Measurements from ENCODE around the gene DNMT3A.

DNMT3A gene

GRCh38 chr2:25303633-25304236 lies 38.0 kb downstream of the DNMT3A start:
- no peak for FAIRE-seq

- FAIRE-seq, result no peak
Observed at GRCh38 chr2:25302758-25303375, 38.9 kb downstream of the DNMT3A start.

DNA sequence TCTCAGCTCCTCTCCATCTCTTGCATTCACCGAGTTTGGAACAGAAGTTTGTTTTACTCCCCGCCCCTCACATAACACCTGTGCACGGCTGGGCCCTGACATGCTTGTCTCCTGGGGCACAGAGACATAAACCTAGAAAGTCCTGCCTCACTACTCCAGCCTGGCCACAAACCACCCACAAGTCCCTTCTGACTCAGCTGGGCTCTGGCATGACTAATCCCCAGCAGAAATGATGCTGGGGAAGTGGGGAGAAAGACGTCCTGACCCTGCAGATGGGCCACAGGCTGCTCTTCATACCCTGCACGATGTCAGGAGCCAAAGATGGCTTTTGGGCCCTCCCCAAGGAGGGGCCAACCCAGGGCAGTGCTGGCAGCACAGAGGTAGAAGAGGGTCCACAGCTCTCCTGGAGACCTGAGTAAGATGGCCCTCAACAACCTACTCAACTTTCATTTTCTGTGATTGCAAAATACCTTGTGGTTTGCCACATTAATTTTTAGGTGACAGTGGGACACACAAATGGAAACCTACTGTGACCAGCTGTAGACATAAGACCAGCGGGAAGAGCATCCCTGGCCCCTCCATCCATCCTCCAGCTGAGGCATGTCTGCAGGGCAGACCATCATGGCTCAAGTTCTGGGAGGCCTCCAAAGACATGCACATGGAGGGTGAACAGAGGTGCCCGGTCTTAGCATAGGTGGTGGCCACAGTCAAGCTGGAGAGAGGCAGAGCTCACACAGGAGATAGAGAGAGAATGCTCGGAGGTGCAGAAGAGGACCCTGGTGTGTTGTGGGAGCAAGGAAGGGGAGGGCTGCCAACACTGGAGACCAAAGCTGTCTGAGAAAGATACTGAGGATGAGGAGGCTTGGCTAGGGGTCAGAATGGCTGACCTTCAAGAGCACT lies 40.0 kb downstream of the DNMT3A start:
- FAIRE-seq, result no peak

DNA sequence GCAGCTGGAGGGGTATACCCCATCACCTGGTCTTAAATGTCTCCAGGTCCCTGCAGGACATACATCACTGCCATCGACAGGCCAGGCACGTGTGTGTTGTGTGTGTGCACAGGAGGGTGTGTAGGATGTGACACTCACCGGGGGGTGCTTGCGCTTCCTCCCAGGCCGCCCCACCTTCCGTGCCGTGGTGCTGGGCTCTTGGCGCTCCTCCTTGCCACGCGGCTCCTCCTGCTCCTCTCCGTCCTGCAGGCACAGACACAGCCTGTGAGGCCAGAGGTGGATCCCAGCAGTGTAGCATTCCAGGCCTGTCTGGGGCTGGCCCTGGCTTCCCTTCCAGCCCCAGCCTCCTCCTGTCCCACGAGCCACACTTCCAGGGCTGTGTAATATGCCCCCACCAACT lies 41.7 kb downstream of the DNMT3A start:
- FAIRE-seq, result no peak

DNA sequence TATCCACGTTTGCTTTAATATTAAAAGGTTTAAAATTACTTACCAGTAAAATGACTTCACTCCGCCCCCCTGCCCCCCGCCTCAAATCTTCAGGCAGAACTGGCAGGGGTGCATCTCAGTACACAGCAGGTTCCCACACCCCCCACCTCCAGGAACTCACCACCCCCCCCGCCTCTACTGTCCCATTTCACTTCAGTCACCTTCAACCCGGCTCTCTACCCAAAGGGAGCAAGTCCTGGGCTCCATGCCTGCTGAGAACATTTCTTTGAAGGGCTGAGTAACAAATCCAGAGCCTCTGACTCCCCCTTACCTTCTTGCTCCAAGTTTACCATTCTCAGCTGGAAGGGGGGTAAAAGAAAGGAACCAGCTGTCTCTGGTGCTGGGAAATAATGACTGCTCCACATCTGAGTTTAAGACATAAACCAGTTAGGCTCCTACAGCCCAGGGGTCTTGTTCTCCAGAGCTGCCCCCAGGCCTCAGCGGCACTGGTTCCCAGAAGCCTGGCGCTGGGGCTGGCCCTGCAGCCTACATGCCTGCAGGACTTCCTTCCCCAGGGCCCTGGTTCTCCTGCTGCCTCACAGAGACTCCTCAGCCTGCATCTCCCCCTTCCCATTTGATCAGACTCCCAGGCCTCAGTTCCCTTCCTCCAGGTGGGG lies 42.8 kb downstream of the DNMT3A start:
- FAIRE-seq, result no peak

GRCh38 chr2:25297738-25298137 lies 44.0 kb downstream of the DNMT3A start:
- FAIRE-seq, result no peak

DNA sequence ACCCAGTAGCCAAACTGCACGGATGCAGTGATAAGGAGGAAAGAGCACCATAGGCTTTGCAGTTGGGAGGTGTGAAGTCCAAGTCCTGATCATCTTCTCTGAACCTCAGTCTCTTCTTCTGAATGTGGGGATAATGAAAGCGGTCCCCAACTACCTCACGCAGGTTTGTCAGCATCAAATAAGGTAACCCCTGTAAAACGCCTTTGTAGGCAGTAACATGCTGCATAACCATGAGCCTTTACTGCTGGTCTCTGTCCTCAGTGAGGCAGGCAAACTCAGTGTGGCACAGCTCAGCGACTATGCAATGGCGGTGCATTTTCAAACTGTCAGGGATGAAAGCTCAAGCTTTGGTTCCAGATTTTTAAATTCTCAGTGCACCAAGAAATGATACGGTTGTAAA lies 46.1 kb downstream of the DNMT3A start:
- no peak for FAIRE-seq

GRCh38 chr2:25294573-25295462 lies 46.9 kb downstream of the DNMT3A start:
- no peak for FAIRE-seq

DNA sequence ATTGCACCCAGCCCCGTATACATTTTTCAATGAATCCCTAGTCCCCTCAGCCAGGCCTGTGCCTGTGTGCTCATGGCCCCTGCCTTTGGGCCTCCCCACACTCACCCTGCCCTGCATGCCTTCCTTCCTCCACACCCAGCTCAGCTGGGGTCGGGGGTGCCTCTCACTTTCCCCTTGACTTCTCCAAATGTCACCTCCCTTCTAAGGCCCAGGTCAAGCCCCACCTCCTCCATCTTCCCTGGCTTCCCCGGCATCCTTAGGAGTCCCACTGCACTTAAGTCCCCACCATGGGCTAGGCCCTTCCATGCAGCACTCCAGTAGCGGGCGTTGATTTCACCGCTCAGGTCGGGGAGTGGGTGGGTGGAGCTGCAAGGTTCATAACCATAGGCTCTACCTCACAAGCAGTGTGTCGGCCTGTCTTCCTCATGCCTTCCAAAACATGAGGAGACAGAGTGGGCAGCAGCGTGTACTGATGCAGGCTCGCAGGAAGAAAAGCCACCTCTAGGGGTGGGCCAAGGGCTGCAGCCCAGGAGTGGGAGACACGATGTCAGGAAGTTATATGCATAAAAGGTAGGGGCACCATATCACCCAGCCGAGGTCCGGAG lies 47.7 kb downstream of the DNMT3A start:
- FAIRE-seq, result no peak

DNA sequence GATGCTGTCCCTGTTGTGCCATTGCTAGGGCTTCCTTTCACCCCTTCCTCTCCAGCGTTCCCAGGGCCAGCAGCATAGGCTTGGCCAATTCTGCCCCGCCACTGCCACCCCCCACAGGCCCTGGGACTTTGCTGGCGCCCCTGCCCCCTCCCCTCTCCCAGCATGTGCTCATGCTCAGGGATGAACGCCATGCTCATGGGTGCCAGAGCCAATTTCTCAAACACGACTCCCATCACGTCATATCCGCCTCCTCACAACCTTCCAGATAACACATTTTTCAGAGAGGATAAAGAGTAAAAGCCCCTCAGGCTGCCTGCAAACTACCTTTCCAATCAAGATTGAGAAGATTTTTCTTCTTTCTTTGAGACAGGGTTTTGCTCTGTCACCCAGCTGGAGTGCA lies 48.6 kb downstream of the DNMT3A start:
- FAIRE-seq, result no peak

DNA sequence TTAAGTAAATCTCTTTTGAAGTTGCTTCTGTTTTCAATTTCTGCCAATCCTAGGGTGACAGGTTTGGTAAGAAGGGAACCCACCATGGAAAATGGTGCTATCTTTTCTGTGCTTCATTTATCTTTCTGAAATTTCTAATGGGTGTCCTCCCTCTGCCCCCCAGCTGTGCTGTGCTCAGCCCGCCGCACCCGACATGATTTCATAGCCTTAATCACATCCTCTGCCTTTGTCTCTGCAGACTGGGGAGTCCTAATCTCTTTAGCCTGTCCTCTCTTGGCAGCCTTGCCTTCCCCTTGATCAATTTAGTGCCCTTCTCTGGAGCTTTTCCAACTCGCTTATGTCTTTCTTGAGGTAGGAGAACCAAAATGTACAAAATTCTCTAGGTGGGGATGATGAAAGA lies 49.3 kb downstream of the DNMT3A start:
- no peak for FAIRE-seq

DNA sequence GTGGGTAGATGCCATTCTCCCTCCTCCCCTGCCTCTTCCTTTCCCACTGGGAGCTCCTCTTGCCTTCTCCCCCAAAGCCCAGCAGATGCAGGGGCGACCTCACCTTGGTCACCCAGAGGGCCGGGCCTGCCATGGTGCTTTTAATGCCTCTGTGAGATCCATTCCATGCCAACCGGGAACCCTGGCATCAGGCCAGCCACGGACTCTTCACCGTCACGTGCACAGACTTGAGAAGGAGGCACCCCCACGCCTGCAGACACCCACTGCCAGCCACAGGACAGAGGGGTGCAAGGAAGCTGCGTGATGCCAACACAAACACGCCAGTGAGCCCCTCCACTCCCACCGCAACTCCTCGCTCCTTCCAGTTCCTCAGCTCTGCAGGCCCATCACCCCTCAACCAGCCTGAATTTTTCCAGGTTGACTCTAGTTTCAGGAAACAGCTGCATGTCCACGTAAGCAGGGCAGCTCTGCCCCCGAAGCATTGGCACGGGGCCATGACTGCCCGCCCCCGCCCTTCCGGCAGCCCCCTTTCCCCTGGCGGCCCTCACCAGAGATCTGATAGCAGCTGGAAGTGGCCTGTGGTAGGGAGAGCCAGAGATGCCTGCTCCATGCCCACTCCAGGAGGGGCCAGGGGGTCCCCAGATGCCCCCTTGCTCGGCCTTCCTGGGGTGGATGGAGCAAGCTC lies 50.8 kb downstream of the DNMT3A start:
- no peak for FAIRE-seq

- FAIRE-seq, result no peak
Observed at GRCh38 chr2:25286723-25287483, 54.8 kb downstream of the DNMT3A start.

DNA sequence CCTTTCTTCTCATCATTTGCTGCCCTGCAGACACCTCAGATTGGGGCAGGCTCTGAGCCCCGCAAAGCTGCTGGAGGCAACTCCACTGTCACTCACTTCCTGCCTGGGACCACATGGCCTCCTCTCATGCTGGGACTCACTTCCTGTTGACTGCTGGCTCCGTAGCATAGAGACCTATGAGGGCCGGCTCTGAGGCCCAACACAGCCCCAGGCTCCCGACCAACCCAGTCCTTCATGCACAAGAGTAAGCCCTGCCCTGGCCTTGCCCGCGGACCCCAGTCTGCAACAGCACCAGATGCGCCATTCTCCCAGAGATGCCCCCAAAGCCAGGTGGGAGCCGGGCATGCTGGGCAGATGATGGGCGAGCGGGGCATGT lies 55.7 kb downstream of the DNMT3A start:
- no peak for FAIRE-seq

- no peak for FAIRE-seq
Observed at GRCh38 chr2:25285265-25286024, 56.3 kb downstream of the DNMT3A start.

DNA sequence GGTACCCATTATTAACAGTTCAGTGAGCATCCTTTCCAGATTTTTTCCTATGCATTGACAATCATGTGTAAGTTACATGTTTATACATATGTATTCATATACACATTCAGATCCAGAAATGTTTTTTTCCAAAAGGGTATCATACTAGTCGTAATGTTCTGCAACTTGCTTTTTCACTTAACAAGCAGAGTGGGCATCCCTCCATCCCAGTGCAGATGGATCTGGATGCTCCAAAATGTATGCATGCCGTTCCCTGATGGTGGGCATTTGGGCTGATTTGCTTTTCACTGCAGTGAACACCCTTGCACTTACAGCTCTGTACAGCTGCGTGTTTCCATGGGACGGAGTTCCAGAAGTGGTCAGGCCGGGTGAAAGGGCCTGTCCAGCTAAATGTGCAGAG lies 57.0 kb downstream of the DNMT3A start:
- FAIRE-seq, result no peak

GRCh38 chr2:25283921-25284320 lies 57.8 kb downstream of the DNMT3A start:
- no peak for FAIRE-seq

GRCh38 chr2:25281941-25282340 lies 59.8 kb downstream of the DNMT3A start:
- FAIRE-seq, result no peak

DNA sequence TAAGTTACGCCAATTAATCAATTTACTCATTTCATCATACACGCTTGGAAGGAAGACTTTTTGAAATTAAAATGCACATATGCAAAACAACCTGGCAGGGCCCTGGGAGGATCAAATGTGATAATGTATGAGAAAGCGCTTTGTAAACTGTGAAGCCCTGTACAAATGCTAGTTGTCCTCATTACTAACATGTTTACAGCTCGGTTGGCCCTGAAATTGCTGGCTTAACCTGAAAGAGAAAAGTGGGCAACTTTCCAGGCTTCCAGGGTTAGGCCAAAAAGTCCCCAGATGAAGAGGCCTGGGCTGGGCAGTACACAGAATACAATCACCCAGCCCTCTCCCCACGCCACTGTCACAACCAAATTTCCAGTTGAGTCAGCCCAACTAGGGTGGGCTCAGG lies 60.2 kb downstream of the DNMT3A start:
- FAIRE-seq, result no peak
